HCT116 (cell line): ENCODE results near the gene TJP3. TPM values are rescaled to one million over a fixed set of nuclear protein-coding genes. Genes with fewer than 3 reads are reported as not detected.

Experiments
- ATAC-seq: fragments of 200-7000 bp; cut with Tn5 transposase; 2 replicates; pipeline ENCODE4 v1.9.1; 2020; ENCODE audit warnings: mild to moderate bottlenecking, moderate library complexity
- BruUV-seq: library from RNA; stranded (reverse); fragments of 400-500 nt; replicated peaks from 2 replicates; lab custom pipeline; 2021; lab: Mats Ljungman, UMichigan
- CTCF ChIA-PET: fragments of 300-600 bp; sonication (Branson Sonifier 250); formaldehyde crosslinking; loops from one replicate; lab custom pipeline; 2021; ENCODE audit warnings: antibody characterized with exemption; lab: Charles Lee
- POLR2A ChIA-PET: fragments of 300-600, 350-600 bp; sonication (Branson Sonifier 250); formaldehyde crosslinking; loops from one replicate; lab custom pipeline; 2021; ENCODE audit warnings: antibody characterized with exemption; lab: Charles Lee
- RAD21 ChIA-PET, 2 experiments: fragments of 300-600 bp; sonication (Branson Sonifier 250); formaldehyde crosslinking; loops; one replicate each; lab custom pipeline; 2023; ENCODE audit warnings: low total read pairs in 2 of 2; ENCODE audit not compliant: uncharacterized antibody in 2 of 2, unreplicated experiment in 2 of 2, low non-redundant PET in 1 of 2; lab: Charles Lee
- DNase-seq: peaks from one replicate; pipeline ENCODE4 v3.0.0-alpha.2; 2010; ENCODE audit warnings: low read depth, low spot score
- H2AFZ ChIP-seq: fragments of 200-600 bp; shearing (Covaris generic), sonication (generic); 2 replicates; pipeline ENCODE4 v1.6.1; 2017; ENCODE audit warnings: low read depth, mixed run types, mixed read lengths, antibody characterized with exemption, low read length; ENCODE audit not compliant: poor library complexity, severe bottlenecking
- H3K27ac ChIP-seq: 2 replicates; pipeline ENCODE4 v1.5.1; 2012; ENCODE audit warnings: low read depth, low read length
- H3K27me3 ChIP-seq: fragments of 200-600 bp; sonication (generic); 2 replicates; pipeline ENCODE4 v1.6.1; 2016; ENCODE audit warnings: mixed run types, low read length, mixed read lengths; ENCODE audit not compliant: insufficient read depth
- H3K36me3 ChIP-seq, 2 experiments: fragments of 200-500 bp in 1 of 2; fragments of 200-600 bp in 1 of 2; sonication (Bioruptor generic) in 1 of 2; sonication (generic) in 1 of 2; 2 replicates each; pipeline versions ENCODE4 v1.5.1 to v1.6.1; 2014 to 2016; ENCODE audit warnings: low read length in 2 of 2, inconsistent platforms in 1 of 2, mixed read lengths in 1 of 2, mixed run types in 1 of 2; ENCODE audit not compliant: insufficient read depth in 2 of 2, control insufficient read depth in 1 of 2
- H3K4me1 ChIP-seq, 2 experiments: fragments of 200-600 bp in 1 of 2; sonication (generic) in 1 of 2; 2 replicates each; pipeline versions ENCODE4 v1.5.1 to v1.6.1; 2012 to 2017; ENCODE audit warnings: low read length in 2 of 2, inconsistent platforms in 1 of 2, mild to moderate bottlenecking in 1 of 2, mixed read lengths in 1 of 2, mixed run types in 1 of 2, moderate library complexity in 1 of 2; ENCODE audit not compliant: insufficient read depth in 2 of 2, control insufficient read depth in 1 of 2
- H3K4me2 ChIP-seq: fragments of 200-600 bp; sonication (generic); 2 replicates; pipeline ENCODE4 v1.6.1; 2017; ENCODE audit warnings: mixed run types, low read length, mixed read lengths
- H3K4me3 ChIP-seq, 2 experiments: fragments of 200-600 bp in 1 of 2; sonication (generic) in 1 of 2; replicated peaks in 1 of 2; 2 replicates each; pipeline ENCODE4 v1.5.1; 2011 to 2016; ENCODE audit warnings: low read length in 2 of 2, control low read depth in 1 of 2, low read depth in 1 of 2, mild to moderate bottlenecking in 1 of 2, mixed read lengths in 1 of 2, mixed run types in 1 of 2
- H3K79me2 ChIP-seq: fragments of 200-600 bp; sonication (generic); 2 replicates; pipeline ENCODE4 v1.6.1; 2017; ENCODE audit warnings: mild to moderate bottlenecking, mixed run types, low read length, moderate library complexity, mixed read lengths; ENCODE audit not compliant: insufficient read depth
- H3K9ac ChIP-seq: fragments of 200-600 bp; sonication (generic); 2 replicates; pipeline ENCODE4 v1.6.1; 2016; ENCODE audit warnings: low read length, mixed read lengths
- H3K9me2 ChIP-seq: fragments of 200-600 bp; sonication (generic), shearing (Covaris generic); 2 replicates; pipeline ENCODE4 v1.6.1; 2017; ENCODE audit warnings: mixed run types, mild to moderate bottlenecking, moderate library complexity; ENCODE audit not compliant: insufficient read depth
- H3K9me3 ChIP-seq, 2 experiments: fragments of 200-500 bp in 1 of 2; fragments of 200-600 bp in 1 of 2; sonication (Bioruptor generic) in 1 of 2; sonication (generic) in 1 of 2; 2 replicates each; pipeline ENCODE4 v1.6.1; 2014 to 2017; ENCODE audit warnings: low read length in 2 of 2, mixed read lengths in 2 of 2, inconsistent platforms in 1 of 2, low read depth in 1 of 2, mild to moderate bottlenecking in 1 of 2, mixed run types in 1 of 2, moderate library complexity in 1 of 2; ENCODE audit not compliant: control insufficient read depth in 1 of 2, insufficient read depth in 1 of 2
- H4K20me1 ChIP-seq: fragments of 200-600 bp; sonication (generic), shearing (Covaris generic); 2 replicates; pipeline ENCODE4 v1.6.1; 2017; ENCODE audit warnings: mixed run types, mild to moderate bottlenecking, moderate library complexity; ENCODE audit not compliant: insufficient read depth
- EGR1 ChIP-seq: IDR thresholded peaks from 2 replicates; pipeline ENCODE4 v1.6.1; 2012; ENCODE audit warnings: low read depth
- EZH2 ChIP-seq: fragments of 200-600 bp; sonication (generic); IDR thresholded peaks from 2 replicates; pipeline ENCODE4 v1.6.1; 2017; ENCODE audit warnings: antibody characterized with exemption, mixed run types
- FOSL1 ChIP-seq: IDR thresholded peaks from 2 replicates; pipeline ENCODE4 v1.6.1; 2012; ENCODE audit warnings: low read depth
- JUND ChIP-seq: IDR thresholded peaks from 2 replicates; pipeline ENCODE4 v1.6.1; 2012
- POLR2A ChIP-seq: IDR thresholded peaks from 2 replicates; pipeline ENCODE4 v1.7.0; 2011; ENCODE audit warnings: borderline replicate concordance; ENCODE audit not compliant: insufficient read depth, insufficient read length; ENCODE audit errors: extremely low read depth
- SIN3A ChIP-seq: IDR thresholded peaks from 2 replicates; pipeline ENCODE4 v1.6.1; 2012; ENCODE audit warnings: low read depth
- SRF ChIP-seq: IDR thresholded peaks from 2 replicates; pipeline ENCODE4 v1.6.1; 2012; ENCODE audit warnings: low read depth
- TCF7L2 ChIP-seq: IDR thresholded peaks from 2 replicates; pipeline ENCODE4 v1.7.0; 2011; ENCODE audit warnings: borderline replicate concordance, inconsistent platforms; ENCODE audit not compliant: insufficient read depth, insufficient read length; ENCODE audit errors: extremely low read depth
- YY1 ChIP-seq: IDR thresholded peaks from 2 replicates; pipeline ENCODE4 v1.6.1; 2011; ENCODE audit warnings: low read length, low read depth, moderate library complexity, mild to moderate bottlenecking; ENCODE audit not compliant: insufficient replicate concordance; ENCODE audit errors: extremely low read depth
- intact Hi-C: fragments of 100-400 bp; cut with micrococcal nuclease; formaldehyde crosslinking; loops from 2 replicates; pipeline ENCODE4 v1.10.0; 2022
- total RNA-seq: library from RNA; stranded (reverse); gene quantifications from one replicate; pipeline ENCODE4 v1.2.1, GENCODE V29; 2021; ENCODE audit not compliant: unreplicated experiment
- TF ChIP-seq, protein P1 (sequence below): IDR thresholded peaks from 2 replicates; pipeline ENCODE4 v1.6.1; 2011; ENCODE audit warnings: mild to moderate bottlenecking, low read length, moderate library complexity; ENCODE audit not compliant: insufficient replicate concordance; ENCODE audit errors: extremely low read depth
- TF ChIP-seq, protein P2 (sequence below): IDR thresholded peaks from 2 replicates; pipeline ENCODE4 v1.6.1; 2012

TJP3 gene
- total RNA-seq, 1 experiment from 2014 or later: 69.6 TPM

GRCh38 chr19:3745363-3746045 is 37.3 kb downstream of the TJP3 start:
- RAD21 ChIA-PET: no interaction called here
- H3K9me2 ChIP-seq: no peaks in the 10 kb centered on the region
- DNase-seq: no peak

More at GRCh38 chr19:3745363-3746045, 37.3 kb downstream of the TJP3 start:
- H3K27ac ChIP-seq: no peak overlapping the region
- H3K36me3 ChIP-seq: 0 out of 4 replicates have a peak, but pooled peaks cover 0 to 3% of the 10 kb centered on the region in 2 experiments
- H3K27me3 ChIP-seq: no peaks in the 10 kb centered on the region
- no peak for ATAC-seq
- no peak overlapping the region for H3K9ac ChIP-seq
- no peak overlapping the region for H2AFZ ChIP-seq
- no peaks in the 10 kb centered on the region for H3K4me1 ChIP-seq
- CTCF ChIA-PET: no interaction called here
- no peak overlapping the region for H3K4me3 ChIP-seq
- H4K20me1 ChIP-seq: no peaks in the 10 kb centered on the region
- H3K9me3 ChIP-seq: no peaks in the 10 kb centered on the region
- BruUV-seq: no TSS peak
- no peaks in the 10 kb centered on the region for H3K79me2 ChIP-seq
- no peak overlapping the region for H3K4me2 ChIP-seq
- TF ChIP-seq EZH2 (no peak), SIN3A (no peak), TCF7L2 (no peak), JUND (no peak), YY1 (no peak), SRF (no peak), POLR2A (no peak), EGR1 (no peak), FOSL1 (no peak)
- TF ChIP-seq, protein P1, sequence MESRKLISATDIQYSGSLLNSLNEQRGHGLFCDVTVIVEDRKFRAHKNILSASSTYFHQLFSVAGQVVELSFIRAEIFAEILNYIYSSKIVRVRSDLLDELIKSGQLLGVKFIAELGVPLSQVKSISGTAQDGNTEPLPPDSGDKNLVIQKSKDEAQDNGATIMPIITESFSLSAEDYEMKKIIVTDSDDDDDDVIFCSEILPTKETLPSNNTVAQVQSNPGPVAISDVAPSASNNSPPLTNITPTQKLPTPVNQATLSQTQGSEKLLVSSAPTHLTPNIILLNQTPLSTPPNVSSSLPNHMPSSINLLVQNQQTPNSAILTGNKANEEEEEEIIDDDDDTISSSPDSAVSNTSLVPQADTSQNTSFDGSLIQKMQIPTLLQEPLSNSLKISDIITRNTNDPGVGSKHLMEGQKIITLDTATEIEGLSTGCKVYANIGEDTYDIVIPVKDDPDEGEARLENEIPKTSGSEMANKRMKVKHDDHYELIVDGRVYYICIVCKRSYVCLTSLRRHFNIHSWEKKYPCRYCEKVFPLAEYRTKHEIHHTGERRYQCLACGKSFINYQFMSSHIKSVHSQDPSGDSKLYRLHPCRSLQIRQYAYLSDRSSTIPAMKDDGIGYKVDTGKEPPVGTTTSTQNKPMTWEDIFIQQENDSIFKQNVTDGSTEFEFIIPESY: no peak
- TF ChIP-seq, protein P2, sequence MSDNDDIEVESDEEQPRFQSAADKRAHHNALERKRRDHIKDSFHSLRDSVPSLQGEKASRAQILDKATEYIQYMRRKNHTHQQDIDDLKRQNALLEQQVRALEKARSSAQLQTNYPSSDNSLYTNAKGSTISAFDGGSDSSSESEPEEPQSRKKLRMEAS: no peak
- POLR2A ChIA-PET: no interaction called here
- intact Hi-C loops: no loop called here
